Activated CD4-positive, CD25-positive, alpha-beta regulatory T cell treated with anti-CD3 and anti-CD28 coated beads, Interleukin-2, amount 50 U/mL, for 24 hours (primary cell): ENCODE data around the gene PPP2R2B.

Experiments used
- ATAC-seq, 2 donors: fragments of 150-1000 bp; cut with Tn5 transposase; one replicate each; pipeline ENCODE4 v1.10.0; 2021; ENCODE audit warnings: mild to moderate bottlenecking in 1 of 2, moderate library complexity in 1 of 2

PPP2R2B gene

GRCh38 chr5:146884066-146884626 is 5.6 kb upstream of the PPP2R2B start:
- no peak for ATAC-seq

GRCh38 chr5:146883511-146883910 is 5.0 kb upstream of the PPP2R2B start:
- no peak for ATAC-seq

GRCh38 chr5:146880966-146881365 is 2.4 kb upstream of the PPP2R2B start:
- ATAC-seq: no peak

- ATAC-seq: peak; percentile 34 to 35
Measured at GRCh38 chr5:146877783-146878475, 628 bp downstream of the PPP2R2B start.

- ATAC-seq: no peak
Measured at GRCh38 chr5:146877178-146877681, 1.3 kb downstream of the PPP2R2B start.

GRCh38 chr5:146873186-146873917 is 5.2 kb downstream of the PPP2R2B start:
- no peak for ATAC-seq

GRCh38 chr5:146872188-146872587 is 6.4 kb downstream of the PPP2R2B start:
- ATAC-seq: no peak

- ATAC-seq: no peak
Measured at GRCh38 chr5:146867996-146868708, 10.4 kb downstream of the PPP2R2B start.

GRCh38 chr5:146866263-146866662 is 12.3 kb downstream of the PPP2R2B start:
- ATAC-seq: peak in 1 of 2 donors; percentile 67

GRCh38 chr5:146862641-146863040 is 15.9 kb downstream of the PPP2R2B start:
- no peak for ATAC-seq

GRCh38 chr5:146860213-146860893 is 18.2 kb downstream of the PPP2R2B start:
- no peak for ATAC-seq

GRCh38 chr5:146852089-146852488 is 26.5 kb downstream of the PPP2R2B start:
- ATAC-seq: no peak

GRCh38 chr5:146851133-146851532 is 27.4 kb downstream of the PPP2R2B start:
- no peak for ATAC-seq

GRCh38 chr5:146849694-146850303 is 28.8 kb downstream of the PPP2R2B start:
- ATAC-seq: no peak

GRCh38 chr5:146848133-146848532 is 30.4 kb downstream of the PPP2R2B start:
- no peak for ATAC-seq

GRCh38 chr5:146840016-146840415 is 38.5 kb downstream of the PPP2R2B start:
- no peak for ATAC-seq

- no peak for ATAC-seq
Measured at GRCh38 chr5:146836226-146836842, 42.2 kb downstream of the PPP2R2B start.

- ATAC-seq: no peak
Measured at GRCh38 chr5:146832985-146833732, 45.4 kb downstream of the PPP2R2B start.

- ATAC-seq: no peak
Measured at GRCh38 chr5:146828385-146828784, 50.2 kb downstream of the PPP2R2B start.

GRCh38 chr5:146827901-146828300 is 50.7 kb downstream of the PPP2R2B start:
- ATAC-seq: no peak

- no peak for ATAC-seq
Measured at GRCh38 chr5:146825033-146825432, 53.5 kb downstream of the PPP2R2B start.
